GM19468 (cell line): Measurements from ENCODE around the gene RBMS3.
"Not testable (repeated sequence)": the region's sequence is repeated elsewhere in the genome, so short reads cannot be mapped to it uniquely, and the experiment has no call there.

Source experiments
- ATAC-seq: cut with Tn5 transposase; IDR thresholded peaks from one replicate; pipeline ENCODE4 v1.9.1; 2021; ENCODE audit warnings: mild to moderate bottlenecking, moderate library complexity, moderate number of reproducible peaks; ENCODE audit not compliant: unreplicated experiment; ENCODE audit errors: extremely low read depth

RBMS3 gene

DNA sequence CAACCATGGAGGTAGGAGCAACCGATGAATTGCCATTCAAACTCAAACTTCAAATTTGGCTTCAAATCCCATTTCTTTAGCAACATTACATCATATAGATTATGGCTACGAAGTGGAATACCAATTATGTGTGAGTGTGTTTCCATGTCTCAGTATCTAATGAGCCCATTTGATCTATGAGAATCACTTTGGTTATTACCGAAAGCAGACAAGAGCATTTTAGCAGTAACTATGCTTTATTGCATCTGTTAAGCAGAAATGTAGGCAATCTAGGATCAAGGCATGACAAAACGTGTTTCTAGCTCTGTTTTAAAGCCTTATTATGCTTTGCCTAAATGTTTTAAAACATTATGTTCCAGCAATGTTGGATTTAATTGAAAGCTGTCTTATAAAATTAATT is 743.6 kb downstream of the RBMS3 start:
- no peak for ATAC-seq

DNA sequence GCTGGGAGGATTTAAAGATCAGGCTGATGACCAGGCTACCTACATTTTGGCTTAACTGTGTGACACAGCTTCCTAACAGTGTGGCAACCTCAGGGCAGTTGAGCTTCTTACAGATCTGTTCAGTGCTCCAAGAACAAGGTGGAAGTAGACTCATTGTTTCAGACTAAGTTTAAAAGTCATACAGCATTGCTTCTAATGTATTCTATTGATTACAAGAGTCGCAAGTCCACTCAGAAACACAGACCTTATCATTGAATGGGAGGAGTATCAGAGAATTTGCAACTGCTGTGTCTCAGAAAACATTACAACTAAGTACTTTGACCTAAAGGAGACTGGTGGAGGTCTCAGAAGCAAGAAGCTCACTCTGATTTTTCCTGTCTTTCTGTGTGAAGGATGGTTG is 746.0 kb downstream of the RBMS3 start:
- no peak for ATAC-seq

DNA sequence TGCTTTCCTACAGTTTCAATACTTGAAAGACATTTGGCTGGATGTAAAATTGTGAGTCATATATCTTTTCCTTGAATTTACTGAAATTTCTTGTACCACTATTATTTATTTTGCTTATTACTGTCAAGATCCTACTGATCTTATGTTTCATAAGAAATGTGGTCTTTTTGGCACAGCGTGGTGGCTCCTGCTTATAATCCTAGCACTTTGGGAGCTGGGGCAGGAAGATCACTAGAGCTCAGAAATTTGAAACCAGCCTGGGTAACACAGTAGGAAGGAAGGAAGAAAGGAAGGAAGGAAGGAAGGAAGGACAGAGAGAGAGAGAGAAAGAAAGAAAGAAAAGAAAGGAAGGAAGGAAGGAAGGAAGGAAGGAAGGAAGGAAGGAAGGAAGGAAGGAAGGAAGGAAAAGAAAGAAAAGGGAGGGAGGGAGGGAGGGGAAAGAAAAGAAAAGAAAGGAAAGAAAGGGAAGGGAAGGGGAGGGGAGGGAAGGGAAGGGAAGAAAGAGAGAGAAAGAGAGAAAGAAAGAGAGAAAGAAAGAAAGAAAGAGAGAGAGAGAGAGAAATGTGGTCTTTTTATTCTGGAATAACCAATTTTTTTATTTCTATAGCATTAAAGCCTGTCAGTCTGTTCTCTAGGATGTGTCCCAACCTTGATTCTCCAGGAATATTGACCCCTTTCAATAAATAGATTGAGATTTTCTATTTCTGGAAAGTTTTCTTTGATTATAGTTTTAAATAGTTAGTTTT is 753.5 kb downstream of the RBMS3 start:
- no peak for ATAC-seq

DNA sequence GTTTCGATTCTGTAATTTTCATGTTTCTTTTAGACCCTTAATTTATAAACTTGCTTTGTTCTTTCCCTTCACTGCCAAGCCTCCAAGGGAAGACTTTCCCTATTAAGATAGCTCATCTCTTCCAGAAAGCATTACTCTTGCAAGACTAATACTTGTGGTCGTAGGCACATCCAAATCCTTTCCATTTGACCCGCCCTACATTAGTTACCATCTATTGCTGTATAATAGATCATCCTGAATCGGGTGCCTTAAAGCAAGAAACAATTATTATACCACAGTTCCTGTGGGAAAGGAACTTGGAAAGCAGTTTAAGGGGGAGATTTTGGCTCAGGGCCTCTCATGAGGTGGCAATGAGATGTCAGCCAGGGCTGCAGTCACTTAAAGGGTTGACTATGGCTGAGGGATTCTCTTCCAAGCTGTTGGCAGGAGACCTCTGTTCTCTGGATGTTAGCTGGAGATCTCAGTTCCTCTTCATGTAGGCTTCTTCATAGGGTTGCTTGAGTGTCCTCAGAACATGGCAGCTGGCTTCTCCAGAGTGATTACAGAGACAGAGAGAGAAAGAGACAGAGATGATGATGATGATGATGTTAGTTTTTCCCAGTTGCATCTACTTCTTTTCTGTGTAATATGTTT is 755.2 kb downstream of the RBMS3 start:
- no peak for ATAC-seq

DNA sequence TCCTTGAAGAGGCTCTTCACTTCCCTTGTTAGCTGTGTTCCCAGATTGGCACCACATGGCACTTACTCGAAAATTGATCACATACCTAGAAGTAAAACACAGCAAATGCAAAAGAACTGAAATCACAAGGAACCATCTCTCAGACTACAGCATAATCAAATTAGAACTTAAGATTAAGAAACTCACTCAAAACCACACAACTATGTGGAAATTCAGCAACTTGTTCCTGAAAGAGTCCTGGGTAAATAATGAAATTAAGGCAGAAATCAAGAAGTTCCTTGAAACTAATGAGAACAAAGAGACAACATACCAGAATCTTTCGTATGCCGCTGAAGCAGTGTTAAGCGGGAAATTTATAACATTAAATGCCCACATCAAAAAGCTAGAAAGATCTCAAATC is 759.3 kb downstream of the RBMS3 start:
- no peak for ATAC-seq

DNA sequence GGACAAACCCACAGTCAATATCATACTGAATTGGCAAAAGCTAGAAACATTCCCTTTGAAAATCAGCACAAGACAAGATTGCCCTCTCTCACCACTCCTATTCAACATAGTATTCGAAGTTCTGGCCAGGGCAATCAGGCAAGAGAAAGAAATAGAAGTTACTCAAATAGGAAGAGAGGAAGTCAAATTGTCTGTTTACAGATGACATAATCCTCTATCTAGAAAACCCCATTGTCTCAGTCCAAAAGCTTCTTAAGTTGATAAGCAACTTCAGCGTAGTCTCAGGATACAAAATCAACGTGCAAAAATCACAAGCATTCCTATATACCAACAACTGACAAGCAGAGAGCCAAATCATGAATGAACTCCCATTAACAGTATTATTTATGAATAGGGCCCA is 760.6 kb downstream of the RBMS3 start:
- ATAC-seq: not testable (repeated sequence)

DNA sequence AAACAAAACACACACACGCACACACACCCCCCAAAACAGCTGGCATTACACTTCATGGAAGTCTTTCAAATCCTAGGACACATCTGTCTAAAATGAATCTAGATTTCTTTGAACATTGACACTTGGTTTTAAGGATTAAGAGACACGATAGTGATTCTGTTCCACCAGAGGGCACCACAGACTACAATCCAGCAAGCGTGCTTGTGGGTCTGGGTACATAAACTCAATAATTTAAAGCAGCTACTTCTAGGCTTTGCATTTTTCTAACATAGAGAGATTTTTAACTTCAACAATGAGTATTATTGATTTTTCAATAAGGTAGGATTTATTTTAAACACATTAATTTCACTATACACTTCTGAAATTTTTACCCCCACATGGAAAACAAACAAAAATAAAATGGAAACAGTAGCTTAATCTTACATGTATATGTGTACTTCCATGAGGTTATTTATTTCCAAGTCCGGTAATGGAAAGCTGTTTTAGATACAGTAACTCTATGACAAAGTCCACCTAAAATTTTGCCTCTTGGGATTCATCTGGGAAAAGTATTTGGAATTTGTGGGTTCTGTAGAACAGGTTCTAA is 761.5 kb downstream of the RBMS3 start:
- no peak for ATAC-seq

DNA sequence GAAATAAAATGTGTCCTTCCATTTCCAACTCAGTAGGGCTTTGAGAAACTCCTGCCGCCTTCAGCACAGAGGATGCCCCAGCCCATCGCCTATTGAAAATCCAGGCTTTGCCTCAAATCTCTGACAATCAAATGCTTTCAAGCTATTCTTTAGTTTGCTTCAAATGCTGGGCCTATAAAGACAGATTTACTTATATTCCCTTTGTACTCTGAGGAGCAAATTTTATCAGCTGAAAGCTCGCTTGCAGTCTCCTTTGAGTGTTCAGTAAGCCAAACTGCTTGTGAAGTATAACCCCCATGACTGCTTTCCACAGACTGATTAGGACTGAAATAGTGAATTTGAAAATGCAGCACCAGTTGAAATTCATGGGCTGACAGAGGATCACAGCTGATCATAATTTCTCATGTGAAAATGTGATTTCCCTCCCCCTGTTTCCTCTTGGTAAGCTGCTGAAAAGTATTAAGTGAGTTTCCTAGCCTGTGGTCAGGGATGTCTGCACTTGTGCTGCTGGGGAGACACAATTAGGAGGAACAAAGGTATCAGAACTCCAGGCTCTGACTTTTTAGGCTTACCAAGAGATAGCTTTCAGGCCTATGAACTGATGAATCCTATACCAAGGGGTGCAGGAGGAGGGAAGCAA is 762.2 kb downstream of the RBMS3 start:
- no peak for ATAC-seq

DNA sequence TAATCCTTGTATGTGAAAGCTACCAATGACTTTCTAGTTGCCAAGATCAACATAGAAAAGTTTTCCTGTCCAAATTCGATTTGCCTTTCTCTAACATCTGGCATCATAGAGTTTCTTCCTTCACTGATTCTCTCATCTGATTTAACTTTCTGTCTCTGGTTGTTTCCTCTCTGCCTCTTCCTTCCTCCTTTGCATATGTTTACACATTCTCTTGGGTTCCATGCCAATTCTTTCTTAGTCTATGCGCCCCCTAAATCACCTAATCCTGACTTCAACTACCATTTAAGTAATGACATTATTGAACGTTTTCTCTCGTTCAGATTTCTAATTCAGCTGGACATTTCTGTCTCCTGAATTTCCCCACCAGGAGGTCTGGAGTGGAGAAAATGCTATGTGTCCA is 763.6 kb downstream of the RBMS3 start:
- ATAC-seq: no peak

DNA sequence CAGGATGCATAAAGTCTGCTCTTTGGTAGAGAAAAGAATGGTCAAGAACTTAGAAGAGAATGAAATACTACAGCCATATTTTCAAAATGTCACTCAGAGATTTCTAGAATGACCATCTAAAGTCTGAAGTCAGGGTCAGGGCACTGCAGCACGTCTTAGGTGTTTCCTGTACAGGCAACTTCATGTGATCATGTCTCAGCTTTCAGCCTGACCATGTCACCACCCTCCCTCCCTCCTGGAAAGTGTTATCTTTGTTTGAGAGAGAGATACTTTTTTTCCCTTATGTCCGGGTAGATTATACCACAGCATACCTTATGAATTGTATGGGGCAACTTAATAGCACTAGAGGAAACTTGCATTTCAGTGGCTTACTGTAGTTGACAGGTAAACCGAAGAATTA is 767.6 kb downstream of the RBMS3 start:
- ATAC-seq: no peak

DNA sequence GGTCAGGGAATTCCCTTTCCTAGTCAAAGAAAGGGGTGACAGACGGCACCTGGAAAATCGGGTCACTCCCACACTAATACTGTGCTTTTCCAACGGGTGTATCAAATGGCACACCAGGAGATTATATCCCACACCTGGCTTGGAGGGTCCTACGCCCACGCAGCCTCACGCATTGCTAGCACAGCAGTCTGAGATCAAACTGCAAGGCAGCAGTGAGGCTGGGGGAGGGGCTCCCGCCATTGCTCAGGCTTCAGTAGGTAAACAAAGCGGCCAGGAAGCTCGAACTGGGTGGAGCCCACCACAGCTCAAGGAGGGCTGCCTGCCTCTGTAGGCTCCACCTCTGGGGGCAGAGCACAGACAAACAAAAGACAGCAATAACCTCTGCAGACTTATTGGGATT is 769.2 kb downstream of the RBMS3 start:
- not testable (repeated sequence) for ATAC-seq

DNA sequence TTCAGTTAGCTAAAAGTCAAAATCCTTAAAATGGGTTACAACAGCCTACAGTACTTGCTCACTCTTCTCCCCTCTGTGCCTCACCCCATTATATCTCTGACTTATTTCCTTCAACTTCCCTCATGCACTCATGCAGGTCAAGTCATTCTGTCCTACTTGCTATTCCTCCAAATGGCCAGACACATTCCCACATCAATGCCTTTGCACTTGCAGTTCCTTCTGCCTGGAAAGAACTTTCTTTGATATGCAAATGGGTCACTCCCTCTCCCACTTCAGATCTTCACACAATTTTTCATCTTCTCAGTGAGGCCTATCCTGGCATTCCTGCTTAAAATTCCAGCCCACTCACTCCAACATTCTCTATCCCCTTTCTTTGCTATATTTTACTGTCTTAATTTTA is 778.4 kb downstream of the RBMS3 start:
- no peak for ATAC-seq
